ENCODE measurements around the gene TENM3. TPM values are rescaled to one million over a fixed set of nuclear protein-coding genes. Genes with fewer than 3 reads are reported as not detected.

The TENM3 gene
- total RNA-seq, 2 donors from 2014 or later, result 2.0 to 2.1 TPM

GRCh38 chr4:182619660-182620059 is 376.5 kb downstream of the TENM3 start:
- intact Hi-C loops (cut with DNase I), result no loop called here

GRCh38 chr4:182620111-182620980 is 377.1 kb downstream of the TENM3 start:
- no peak for DNase-seq (ENCODE audit: low spot score)
- intact Hi-C loops (cut with DNase I), result no loop called here

More at GRCh38 chr4:182619660-182620059, 376.5 kb downstream of the TENM3 start:
- no peak for DNase-seq (ENCODE audit: low spot score)

DNA sequence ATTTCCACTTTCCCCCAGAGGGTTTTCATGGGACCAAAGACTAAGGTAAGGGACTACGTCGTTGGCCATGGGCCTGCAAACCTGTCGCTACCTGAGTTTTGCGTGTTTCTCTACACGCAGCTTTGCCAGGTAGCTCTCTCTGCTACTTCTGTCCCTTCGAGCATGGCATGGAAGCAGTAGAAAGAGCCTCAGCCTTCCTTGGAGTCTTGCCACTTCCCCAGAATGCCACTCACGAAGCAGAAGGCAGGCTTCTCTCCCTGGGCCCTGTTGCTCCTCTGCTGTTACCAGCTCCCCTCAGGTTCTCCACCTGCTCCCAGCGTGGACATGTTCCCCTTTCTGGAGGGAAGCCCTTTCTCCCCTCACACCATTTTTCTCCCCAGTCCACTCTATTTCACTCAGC is 381.1 kb downstream of the TENM3 start:
- intact Hi-C loops (cut with DNase I), result no loop called here
- no peak for DNase-seq (ENCODE audit: low spot score)

- intact Hi-C loops (cut with DNase I), result no loop called here
- no peak for DNase-seq (ENCODE audit: low spot score)
Observed at GRCh38 chr4:182625193-182625592, 382.0 kb downstream of the TENM3 start.

- intact Hi-C loops (cut with DNase I), result no loop called here
- no peak for DNase-seq (ENCODE audit: low spot score)
Observed at GRCh38 chr4:182627996-182628395, 384.8 kb downstream of the TENM3 start.

- no peak for DNase-seq (ENCODE audit: low spot score)
- intact Hi-C loops (cut with DNase I), result no loop called here
Observed at GRCh38 chr4:182628544-182628943, 385.3 kb downstream of the TENM3 start.

- no peak for DNase-seq (ENCODE audit: low spot score)
- intact Hi-C loops (cut with DNase I), result no loop called here
Observed at GRCh38 chr4:182629096-182629495, 385.9 kb downstream of the TENM3 start.

- intact Hi-C loops (cut with DNase I), result no loop called here
- DNase-seq (ENCODE audit: low spot score), result no peak
Observed at GRCh38 chr4:182640491-182640890, 397.3 kb downstream of the TENM3 start.

GRCh38 chr4:182640932-182641331 is 397.7 kb downstream of the TENM3 start:
- intact Hi-C loops (cut with DNase I), result no loop called here
- DNase-seq (ENCODE audit: low spot score), result no peak

DNA sequence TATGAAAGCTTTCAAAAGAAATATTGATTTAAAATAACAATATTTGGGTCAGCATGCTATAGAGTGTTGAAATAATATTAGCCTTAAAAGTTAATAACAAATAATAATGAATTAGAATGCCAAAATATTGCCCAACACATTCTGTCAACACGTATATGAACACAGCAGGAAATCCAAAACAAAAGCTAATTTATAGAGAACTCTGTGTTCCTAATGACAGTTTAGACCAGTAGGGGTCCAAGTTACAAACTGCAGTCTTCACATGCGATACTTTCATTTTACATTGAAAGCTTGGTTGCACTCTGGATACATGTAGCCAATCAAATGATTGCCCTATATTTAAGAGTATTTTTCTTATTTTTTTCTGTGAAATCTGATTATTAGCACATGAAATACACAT is 399.6 kb downstream of the TENM3 start:
- no peak for DNase-seq (ENCODE audit: low spot score)
- intact Hi-C loops (cut with DNase I), result no loop called here

DNA sequence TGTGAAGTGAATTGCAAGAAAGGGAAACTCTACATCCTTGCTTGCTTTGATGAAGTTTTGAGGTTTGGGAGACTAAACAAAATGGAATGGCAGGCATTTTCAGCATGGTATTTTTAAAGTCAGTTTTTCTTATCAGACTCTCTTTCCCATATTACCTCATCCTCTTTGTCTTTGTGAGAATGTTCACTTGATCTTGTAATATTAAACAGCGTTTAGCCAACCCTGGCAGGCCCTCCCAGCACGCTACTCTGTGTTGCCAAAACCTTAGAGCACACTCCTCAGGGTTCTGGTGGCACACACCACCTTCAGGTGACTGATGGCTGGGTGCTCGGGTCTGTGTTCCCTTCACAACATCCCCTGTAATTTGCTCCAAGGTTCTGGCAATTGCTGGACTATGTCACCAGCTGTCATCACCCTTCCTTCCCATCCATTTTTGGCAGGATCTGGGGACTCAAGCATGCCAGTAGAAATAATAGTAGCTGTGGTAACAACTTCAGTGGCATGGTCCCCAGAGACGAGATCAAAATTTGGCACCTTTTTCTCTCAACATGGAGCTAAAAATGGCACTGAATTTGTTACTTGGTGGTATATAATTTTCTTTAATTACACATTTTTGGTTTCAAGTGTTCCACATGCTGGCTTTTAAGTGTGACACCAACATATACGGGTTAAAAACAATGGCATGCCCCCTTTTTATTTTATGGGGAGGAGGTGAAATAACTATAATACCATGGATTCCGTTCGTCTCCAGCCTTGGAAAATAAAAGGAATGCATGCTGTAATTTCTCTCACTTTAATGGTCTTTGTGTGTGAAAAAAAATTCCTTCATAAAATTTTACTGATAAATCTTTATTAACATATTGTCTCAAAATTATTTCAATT is 400.8 kb downstream of the TENM3 start:
- DNase-seq (ENCODE audit: low spot score), result no peak
- intact Hi-C loops (cut with DNase I), result no loop called here

DNA sequence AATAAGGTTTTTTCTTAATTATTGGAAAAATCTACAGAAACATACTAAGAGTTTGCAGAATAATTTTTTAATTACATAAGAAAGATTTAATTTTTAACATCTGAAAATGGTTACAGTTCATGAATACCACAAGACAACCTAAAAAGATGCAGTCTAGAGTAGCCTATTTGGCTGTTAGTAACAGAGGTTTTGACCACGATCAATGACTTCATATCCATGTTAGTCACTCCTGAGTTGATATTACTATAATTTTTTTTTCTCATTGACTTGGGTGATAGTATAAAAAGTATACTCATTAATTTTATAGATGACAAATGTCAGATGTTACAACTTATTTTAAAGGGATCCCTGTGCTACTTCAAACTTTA is 401.5 kb downstream of the TENM3 start:
- intact Hi-C loops (cut with DNase I), result no loop called here

DNA sequence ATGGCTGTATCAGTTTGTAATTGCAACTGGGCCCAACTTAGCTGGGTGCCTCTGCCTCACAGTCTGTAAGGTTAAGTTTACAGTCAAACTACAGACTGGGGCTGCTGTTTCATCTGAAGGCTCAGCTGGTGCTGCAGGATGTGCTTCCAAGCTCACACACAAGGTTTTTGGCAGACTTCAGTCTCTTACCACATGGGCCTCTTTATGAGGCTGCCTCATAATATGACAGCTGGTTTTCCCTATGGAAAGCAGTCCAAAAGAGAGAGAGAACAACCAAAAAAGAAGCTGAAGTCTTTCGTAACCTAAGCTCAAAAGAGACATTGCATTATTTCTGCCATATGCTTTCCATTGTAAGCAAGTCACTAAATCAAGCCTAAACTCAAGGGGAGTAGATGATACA is 402.3 kb downstream of the TENM3 start:
- DNase-seq (ENCODE audit: low spot score), result no peak
- intact Hi-C loops (cut with DNase I), result no loop called here

More for the DNA sequence above, 401.5 kb downstream of the TENM3 start:
- no peak for DNase-seq (ENCODE audit: low spot score)

DNA sequence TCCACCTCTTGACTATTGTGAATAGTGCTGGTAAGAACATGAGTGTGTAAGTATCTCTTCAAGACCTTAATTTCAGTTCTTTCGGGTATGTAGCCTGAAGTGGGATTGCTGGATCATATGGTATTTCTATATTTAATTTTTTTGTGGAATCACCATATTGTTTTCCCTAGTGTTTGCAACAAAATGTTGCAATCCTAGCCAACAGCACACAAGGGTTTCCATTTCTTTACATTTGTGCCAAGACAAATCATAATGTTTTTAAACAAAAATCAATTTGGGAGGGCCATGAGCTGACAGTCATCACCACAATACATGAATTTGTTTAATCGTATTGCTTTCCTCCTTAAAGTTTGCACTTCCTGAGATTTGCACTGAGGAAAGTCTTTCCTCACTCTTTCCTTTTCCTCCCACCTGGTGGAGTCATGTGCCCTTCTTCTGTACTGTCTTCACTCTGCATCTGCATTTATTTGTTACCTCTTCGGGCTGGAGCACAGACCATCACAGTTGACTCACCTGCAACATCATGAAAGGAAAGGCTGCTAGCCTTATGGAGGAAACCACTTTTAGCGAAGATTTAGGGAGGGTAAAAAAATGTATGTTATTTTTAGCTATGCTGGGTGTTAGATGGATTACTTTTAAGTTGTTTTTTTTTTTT is 404.6 kb downstream of the TENM3 start:
- intact Hi-C loops (cut with DNase I), result no loop called here
- DNase-seq (ENCODE audit: low spot score), result no peak

- intact Hi-C loops (cut with DNase I), result no loop called here
Observed at GRCh38 chr4:182648766-182649165, 405.6 kb downstream of the TENM3 start.

GRCh38 chr4:182649698-182650477 is 406.7 kb downstream of the TENM3 start:
- intact Hi-C loops (cut with DNase I), result no loop called here

More at GRCh38 chr4:182648766-182649165, 405.6 kb downstream of the TENM3 start:
- DNase-seq (ENCODE audit: low spot score), result no peak

DNA sequence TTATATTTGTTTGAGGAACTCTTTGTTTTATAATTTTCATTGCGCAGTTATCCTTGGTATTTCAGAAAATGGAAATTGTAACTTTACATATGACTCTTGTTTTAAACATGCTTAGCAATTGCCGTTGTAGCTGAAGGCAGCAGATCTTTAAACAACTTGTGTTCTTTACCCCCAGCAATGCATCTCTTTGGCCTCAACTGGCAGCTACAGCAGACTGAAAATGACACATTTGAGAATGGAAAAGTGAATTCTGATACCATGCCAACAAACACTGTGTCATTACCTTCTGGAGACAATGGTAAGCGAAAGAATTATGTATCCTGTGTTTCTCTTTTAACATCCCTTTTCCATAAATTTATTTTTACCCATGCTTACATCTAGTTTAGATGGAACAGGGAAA is 410.4 kb downstream of the TENM3 start:
- intact Hi-C loops (cut with DNase I), result no loop called here
- DNase-seq (ENCODE audit: low spot score), result no peak

More at GRCh38 chr4:182649698-182650477, 406.7 kb downstream of the TENM3 start:
- no peak for DNase-seq (ENCODE audit: low spot score)

DNA sequence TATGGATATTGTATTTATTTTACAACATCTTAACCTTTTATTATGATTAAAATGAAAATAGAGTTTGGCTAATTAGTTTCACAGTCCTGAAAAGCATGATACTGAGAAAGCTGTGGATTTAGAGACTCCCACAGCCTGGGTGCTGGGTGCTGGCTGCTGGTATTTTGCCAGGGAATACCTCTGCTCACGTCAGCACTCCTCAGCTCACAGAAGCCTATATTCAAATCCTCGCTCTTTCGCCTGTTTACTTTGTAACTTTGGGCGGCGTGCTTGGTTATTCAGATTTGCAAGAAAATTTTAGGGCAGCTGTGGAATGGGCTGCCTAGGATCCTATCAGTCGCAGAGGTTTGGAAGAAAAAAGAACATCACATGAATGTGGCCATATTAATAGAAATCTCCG is 412.1 kb downstream of the TENM3 start:
- intact Hi-C loops (cut with DNase I), result no loop called here
- no peak for DNase-seq (ENCODE audit: low spot score)

DNA sequence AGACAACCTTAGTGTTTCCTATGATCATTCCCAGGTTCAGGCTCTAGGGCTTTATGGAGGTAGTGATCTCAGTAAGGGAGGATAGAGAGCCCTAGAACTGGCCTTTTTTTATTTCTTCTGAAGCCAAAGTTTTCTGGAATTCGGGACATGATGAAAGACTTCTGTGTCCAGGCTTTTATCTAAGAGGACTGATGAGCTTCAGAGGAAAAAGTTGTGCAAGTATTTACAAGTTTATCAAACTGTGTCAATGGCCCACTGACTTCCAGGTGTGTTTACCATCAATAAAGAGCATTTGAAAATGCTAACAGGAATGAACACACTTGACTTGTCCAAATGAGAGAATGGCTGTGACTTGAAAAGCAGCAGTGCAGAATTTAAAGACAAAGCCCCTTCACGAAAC is 419.3 kb downstream of the TENM3 start:
- intact Hi-C loops (cut with DNase I), result no loop called here
- DNase-seq (ENCODE audit: low spot score), result no peak

Measured in posterior vena cava (tissue), 2 donors.